Measurements from ENCODE around the gene ATG2A. TPM values are rescaled to one million over a fixed set of nuclear protein-coding genes. Genes with fewer than 3 reads are reported as not detected.

The ATG2A gene
- total RNA-seq, 1 experiment from 2014 or later: 22.5 TPM

DNA sequence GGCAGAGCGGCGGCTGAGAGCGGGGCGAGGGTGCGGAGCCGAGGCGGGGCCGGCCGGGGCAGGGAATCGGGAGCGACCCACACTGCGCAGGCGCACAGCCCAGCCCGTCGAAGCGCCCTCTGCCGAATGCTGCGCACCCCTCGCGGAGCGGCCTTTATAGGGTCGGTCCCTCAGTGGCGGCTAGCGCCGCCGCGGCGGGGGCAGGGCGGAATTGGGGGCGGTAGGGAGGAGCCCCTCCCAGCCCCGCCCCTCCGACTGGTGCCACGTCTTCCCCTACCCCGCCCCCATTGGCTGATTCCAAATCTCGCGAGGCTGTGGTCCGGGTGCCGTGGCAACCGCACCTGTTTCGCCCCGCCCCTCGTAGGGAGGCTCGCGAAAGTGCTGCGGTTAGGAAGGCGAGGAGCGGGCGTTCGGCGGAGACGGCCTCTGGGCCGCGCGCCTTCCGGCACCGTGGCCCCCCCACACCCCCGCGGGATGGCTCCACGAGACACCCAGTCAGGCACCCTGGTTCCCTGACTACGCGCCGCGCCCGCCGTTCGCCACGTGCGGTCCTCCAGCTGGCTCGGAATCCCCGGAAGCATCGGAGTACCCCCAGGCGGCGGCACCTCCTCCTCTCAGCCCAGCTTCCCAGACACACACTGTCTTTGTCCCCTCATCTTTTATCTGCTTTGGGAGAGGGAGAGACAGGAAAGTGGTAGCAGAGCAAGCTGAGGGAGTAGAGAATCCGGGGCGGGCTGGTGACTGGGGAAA lies 38.3 kb downstream of the ATG2A start, which contains the start of gene EHD1:
EHD1 (minus strand) TSS at position 128 of the 750 bp plus-strand sequence. CDS start 157 bp downstream, outside the sequence.
- peaks cover 2% of the 10 kb centered on the region for H3K27me3 ChIP-seq (ENCODE audit: control insufficient read depth, insufficient read depth, low read length)
- peak; percentile 100 for DNase-seq
- H3K4me3 ChIP-seq (ENCODE audit: insufficient read depth, low read depth, low read length): peak within 1 kb of the TSS; percentile 98
- H3K36me3 ChIP-seq (replicated peaks; ENCODE audit: control insufficient read depth, insufficient read depth, low read length): no peaks in the 10 kb centered on the region; the same call in 1 of the 2 replicates

DNA sequence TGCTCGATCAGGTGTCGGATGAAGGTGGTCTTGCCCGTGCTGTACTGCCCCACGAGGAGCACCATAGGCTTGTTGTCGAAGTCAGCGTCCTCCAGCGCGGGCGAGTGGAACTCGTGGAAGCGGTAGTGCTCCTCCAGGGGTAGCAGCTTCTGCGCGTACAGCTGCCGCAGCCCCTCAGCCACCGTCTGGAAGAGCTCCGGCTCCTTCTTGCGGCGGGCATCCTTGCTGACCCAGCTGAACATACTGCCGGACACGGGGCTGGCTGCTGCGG lies 38.9 kb downstream of the ATG2A start:
- DNase-seq: no peak
- peak overlapping the region; percentile 98 for H3K4me3 ChIP-seq (ENCODE audit: insufficient read depth, low read depth, low read length)
- no peaks in the 10 kb centered on the region; the same call in 1 of the 2 replicates for H3K36me3 ChIP-seq (replicated peaks; ENCODE audit: control insufficient read depth, insufficient read depth, low read length)
- peaks cover 2% of the 10 kb centered on the region for H3K27me3 ChIP-seq (ENCODE audit: control insufficient read depth, insufficient read depth, low read length)

DNA sequence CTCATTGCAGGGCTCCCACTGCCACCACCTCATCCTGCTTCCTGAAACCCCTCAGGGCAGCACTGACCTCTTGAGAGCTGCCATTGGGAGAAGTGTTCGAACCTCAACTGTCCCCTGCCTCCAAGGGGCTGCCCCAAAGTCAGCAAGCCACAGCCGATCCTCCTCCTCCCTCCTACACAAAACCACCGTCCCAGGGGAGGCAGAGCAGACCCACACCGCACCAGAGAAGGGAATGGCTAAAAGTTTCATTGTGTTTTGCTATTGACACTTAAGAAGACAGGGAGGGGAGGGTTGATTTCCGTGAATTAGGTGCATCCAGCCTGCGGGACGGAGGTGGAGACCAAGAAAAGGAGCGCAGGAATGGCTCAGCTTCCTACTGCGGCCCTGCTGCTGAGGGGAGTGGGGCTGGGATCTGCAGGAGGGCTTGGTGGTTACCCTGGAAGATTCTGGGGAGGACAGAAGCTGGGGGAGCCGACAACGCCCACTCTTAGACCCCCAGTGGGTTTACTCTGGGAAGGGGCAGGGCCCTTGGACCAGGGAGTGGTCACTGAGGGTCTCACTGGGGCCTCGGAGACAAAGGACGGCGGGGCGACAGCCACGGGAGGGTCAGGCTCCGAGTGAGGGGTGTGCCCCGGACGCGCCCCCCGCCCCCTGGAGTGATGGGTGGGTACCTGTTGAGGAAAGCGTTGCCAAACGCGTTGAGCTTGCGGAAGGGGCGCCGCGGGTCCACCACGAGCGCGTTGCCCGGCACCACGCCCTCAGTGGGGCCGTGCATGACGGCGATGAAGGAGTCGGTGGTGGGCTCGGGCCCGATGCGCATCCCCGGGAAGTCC lies 39.4 kb downstream of the ATG2A start:
- DNase-seq: no peak
- Histone ChIP-seq H3K27me3 (ENCODE audit: control insufficient read depth, insufficient read depth, low read length) (peaks cover 2% of the 10 kb centered on the region), H3K36me3 (replicated peaks; ENCODE audit: control insufficient read depth, insufficient read depth, low read length) (no peaks in the 10 kb centered on the region; the same call in 1 of the 2 replicates), H3K4me3 (ENCODE audit: insufficient read depth, low read depth, low read length) (peak overlapping the region; percentile 98)

DNA sequence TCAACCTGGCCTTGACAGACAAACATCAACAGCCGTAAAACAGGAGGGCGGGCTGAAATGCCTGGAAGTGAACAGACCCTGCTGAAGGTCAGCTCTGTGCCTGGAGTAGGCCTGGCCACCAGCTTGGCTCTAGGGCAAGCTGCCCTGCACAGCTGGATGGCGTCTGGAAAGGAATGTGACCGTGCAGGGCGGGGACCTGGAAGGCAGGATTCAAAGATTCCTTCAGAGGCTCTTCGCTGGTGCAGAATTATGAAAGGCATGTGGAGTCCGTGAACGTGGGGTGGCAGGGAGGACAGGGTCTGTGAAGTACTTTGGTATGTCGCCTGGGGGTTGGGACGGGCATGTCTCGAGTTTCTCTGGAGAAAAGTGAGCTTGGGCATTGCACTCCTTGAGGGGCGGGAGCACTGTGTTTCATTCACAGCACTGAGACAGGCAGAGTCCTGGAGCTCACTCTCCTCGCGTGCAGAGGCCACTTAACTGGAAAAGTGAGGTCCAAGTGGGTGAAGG lies 40.1 kb downstream of the ATG2A start:
- H3K4me3 ChIP-seq (ENCODE audit: insufficient read depth, low read depth, low read length): peak overlapping the region; percentile 98
- no peaks in the 10 kb centered on the region; the same call in 1 of the 2 replicates for H3K36me3 ChIP-seq (replicated peaks; ENCODE audit: control insufficient read depth, insufficient read depth, low read length)
- H3K27me3 ChIP-seq (ENCODE audit: control insufficient read depth, insufficient read depth, low read length): peaks cover 2% of the 10 kb centered on the region
- no peak for DNase-seq

DNA sequence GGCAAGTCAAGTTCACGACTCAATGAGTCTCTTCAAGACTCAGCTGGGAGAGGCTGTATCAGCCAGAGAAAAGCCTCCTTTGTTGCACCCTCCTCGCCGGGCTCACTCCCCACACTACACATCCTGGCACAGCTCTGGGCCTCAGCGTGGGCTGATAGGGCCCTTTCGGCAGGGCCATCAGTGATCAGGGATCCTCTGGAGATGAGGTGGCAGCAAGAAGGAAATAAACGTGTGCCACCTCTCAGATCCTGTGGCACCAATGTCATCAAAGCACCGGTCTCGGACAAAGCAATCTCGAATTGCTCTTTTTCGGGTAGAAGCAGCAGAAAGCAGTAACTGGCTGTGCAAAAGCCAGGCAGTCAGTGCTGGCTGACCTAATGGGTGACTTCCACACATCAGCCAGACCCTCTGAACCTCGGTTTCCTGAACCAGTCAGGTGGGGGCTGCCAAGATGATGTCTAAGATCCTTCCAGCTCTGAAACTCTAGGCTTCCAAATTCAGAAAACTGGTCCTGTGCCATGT lies 40.7 kb downstream of the ATG2A start:
- DNase-seq: no peak
- no peak overlapping the region for H3K4me3 ChIP-seq (ENCODE audit: insufficient read depth, low read depth, low read length)
- peaks cover 2% of the 10 kb centered on the region for H3K27me3 ChIP-seq (ENCODE audit: control insufficient read depth, insufficient read depth, low read length)

DNA sequence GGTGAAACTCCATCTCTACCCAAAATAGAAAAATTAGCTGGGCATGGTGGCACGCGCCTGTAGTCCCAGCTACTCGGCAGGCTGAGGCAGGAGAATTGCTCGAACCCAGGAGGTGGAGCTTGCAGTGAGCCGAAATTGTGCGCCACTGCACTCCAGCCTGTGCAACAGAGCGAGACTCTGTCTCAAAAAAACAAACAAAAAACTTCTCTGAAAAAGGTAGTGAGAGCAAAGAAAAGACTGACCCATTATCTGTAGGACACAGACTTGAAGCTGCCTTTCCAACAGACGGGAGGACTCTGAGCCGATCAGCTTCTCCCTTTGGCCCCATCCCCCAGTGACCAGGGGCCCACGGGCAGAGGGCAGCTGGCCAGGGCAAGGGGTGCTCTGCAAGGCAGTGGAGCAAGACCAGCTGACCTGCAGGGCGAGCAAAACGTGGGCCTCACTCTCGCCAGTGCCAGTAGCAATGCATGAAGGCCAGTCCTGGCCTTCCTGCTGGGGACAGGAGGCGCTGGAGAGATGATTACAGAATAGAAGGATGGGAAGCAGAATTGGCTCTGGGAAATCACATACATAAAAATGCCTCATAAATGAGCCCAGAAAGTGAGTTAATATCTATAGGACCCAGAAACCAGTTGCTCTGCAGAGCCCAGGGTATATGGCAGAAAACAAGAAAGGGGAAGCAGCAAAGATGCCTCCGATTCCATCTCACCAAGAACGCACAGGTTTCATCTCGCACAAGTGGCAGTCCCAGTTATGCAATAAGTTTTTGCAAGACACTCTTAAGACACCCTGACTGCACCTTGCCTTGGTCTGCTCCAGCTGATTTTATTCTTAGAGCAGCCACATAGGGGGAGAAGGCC lies 41.4 kb downstream of the ATG2A start:
- Histone ChIP-seq H3K36me3 (replicated peaks; ENCODE audit: control insufficient read depth, insufficient read depth, low read length) (no peaks in the 10 kb centered on the region; the same call in none of the 2 replicates), H3K4me3 (ENCODE audit: insufficient read depth, low read depth, low read length) (no peak overlapping the region)
- no peak for DNase-seq

More for the DNA sequence above, 40.7 kb downstream of the ATG2A start:
- no peaks in the 10 kb centered on the region; the same call in none of the 2 replicates for H3K36me3 ChIP-seq (replicated peaks; ENCODE audit: control insufficient read depth, insufficient read depth, low read length)

DNA sequence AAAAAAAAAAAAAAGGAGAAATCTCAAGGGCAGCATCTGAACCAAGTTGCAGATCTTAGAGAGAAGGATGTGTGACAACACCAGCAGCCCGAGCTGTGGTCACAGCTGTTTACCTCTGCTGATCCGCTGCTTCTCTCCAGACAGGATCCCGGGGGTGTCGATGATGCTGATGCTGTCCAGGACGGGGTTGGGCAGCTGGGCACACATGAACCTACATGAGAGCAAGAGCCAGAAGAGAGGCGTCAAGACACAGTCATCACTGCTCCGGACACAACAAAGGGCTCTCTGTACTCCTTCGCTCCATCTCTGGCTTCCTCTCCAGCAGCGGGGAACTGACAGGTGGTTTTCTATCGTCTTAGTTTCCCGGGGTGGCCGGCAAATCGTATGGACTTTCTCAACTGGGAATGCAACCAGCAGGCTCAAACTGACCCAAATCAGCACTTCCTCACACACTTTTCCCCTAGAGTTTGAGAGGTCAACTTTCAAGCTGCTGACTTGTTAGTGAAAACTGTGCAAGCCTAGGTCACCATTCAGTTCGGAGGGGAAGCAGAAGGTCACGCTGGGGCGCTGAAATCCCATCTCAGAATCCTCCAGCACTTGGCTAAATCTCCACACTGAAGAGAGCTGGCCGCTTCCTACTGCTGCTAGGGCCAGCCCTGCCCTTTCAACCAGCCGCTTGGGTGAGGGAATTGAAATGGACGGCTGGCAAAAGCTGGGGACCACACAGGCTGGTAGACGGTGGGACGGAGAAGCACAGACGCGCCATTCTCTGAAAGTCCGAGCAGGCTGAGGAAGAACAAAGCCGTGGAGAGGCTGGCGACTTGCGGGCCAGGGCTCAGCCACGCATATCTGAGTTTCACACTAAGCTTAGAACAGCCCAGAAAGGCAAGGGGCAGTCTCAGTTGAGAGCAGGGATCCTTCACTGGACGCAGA lies 42.4 kb downstream of the ATG2A start:
- Histone ChIP-seq H3K27me3 (ENCODE audit: control insufficient read depth, insufficient read depth, low read length) (peaks cover 2% of the 10 kb centered on the region), H3K36me3 (replicated peaks; ENCODE audit: control insufficient read depth, insufficient read depth, low read length) (no peaks in the 10 kb centered on the region; the same call in none of the 2 replicates), H3K4me3 (ENCODE audit: insufficient read depth, low read depth, low read length) (no peak overlapping the region)
- no peak for DNase-seq

More for the DNA sequence above, 41.4 kb downstream of the ATG2A start:
- peaks cover 2% of the 10 kb centered on the region for H3K27me3 ChIP-seq (ENCODE audit: control insufficient read depth, insufficient read depth, low read length)

DNA sequence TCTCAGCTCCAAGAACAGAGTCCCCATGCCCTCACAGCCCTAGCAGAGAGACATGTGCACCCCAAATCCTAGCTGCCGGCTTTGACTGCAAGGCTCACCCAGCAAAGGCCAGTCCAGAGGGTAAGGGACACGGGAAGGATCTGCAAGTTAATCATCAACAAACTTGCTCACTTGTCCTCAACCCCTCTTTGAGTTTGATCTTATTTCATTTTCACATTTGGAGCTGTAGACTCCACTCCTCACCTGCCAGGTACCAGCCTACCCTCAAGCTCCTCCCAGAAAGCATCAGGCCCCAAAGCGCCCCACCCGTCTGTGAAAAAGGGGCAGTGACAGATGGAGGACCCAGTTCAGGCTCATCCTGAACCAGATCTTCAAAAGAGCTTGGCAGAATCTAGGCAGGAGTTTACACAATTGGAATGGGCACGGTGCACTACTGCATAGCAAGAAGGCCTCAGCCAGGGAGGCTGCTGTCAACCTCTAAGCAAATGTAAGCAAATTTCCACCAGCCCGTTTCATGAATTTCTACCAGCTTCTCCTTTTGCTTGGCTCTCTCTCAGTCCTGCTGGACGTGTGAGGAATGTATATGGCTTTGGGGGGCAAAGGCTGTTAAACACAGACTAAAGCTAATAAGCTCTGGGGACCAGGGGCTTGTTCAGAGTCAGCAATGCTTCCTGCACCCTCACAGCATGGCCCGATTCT lies 44.1 kb downstream of the ATG2A start:
- Histone ChIP-seq H3K4me3 (ENCODE audit: insufficient read depth, low read depth, low read length) (no peak overlapping the region), H3K27me3 (ENCODE audit: control insufficient read depth, insufficient read depth, low read length) (peaks cover 1% of the 10 kb centered on the region), H3K36me3 (replicated peaks; ENCODE audit: control insufficient read depth, insufficient read depth, low read length) (no peaks in the 10 kb centered on the region; the same call in none of the 2 replicates)
- no peak for DNase-seq

DNA sequence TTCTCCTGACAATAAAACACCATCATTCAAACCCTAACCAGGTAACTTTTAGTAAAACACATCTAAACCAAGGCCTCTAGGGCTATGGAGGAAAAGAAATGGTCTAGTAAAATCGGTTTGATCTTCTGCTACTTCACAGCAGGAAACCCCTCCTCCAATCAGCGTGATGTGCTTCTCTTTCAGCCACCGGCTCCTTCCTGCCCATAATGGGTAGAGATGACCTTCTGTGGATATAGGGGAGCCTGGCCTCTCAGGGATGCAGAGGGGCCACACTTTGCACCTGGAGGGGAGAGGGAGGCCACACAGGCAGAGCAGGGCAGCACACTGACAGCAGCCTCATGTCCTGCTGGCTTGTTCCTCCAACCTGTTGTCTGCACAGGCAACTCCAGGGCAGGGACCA lies 45.5 kb downstream of the ATG2A start:
- no peak for DNase-seq
- no peaks in the 10 kb centered on the region for H3K27me3 ChIP-seq (ENCODE audit: control insufficient read depth, insufficient read depth, low read length)

DNA sequence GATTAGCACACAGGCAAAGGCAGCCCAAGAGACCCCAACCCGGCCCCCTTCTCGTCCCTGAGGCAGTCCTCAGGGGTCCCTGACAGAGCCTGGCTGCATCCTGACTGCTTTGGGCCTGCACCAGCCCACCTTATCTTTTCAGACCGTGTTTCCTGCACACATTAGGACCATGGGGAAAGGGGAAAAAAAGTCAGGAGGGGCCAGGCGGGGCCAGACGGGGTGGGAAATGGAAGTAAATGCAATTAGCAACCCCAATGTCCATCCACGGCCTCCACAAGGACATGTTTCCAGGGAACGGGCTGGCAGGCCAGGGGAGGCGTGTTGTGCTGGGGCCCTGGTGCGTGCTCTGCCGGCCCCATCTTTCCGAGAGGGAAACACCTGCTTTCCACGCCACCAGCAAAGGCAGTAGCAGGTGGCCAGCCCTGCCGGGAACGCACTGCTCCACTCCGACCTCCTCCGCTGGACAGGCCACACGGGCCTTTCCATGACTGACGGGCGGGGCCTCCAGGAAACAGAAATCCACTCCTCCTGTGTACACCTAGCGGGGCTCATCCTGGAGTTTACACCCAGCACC lies 46.0 kb downstream of the ATG2A start:
- no peaks in the 10 kb centered on the region; the same call in none of the 2 replicates for H3K36me3 ChIP-seq (replicated peaks; ENCODE audit: control insufficient read depth, insufficient read depth, low read length)
- no peak overlapping the region for H3K4me3 ChIP-seq (ENCODE audit: insufficient read depth, low read depth, low read length)
- no peaks in the 10 kb centered on the region for H3K27me3 ChIP-seq (ENCODE audit: control insufficient read depth, insufficient read depth, low read length)
- no peak for DNase-seq

More for the DNA sequence above, 45.5 kb downstream of the ATG2A start:
- Histone ChIP-seq H3K4me3 (ENCODE audit: insufficient read depth, low read depth, low read length) (no peak overlapping the region), H3K36me3 (replicated peaks; ENCODE audit: control insufficient read depth, insufficient read depth, low read length) (no peaks in the 10 kb centered on the region; the same call in none of the 2 replicates)

DNA sequence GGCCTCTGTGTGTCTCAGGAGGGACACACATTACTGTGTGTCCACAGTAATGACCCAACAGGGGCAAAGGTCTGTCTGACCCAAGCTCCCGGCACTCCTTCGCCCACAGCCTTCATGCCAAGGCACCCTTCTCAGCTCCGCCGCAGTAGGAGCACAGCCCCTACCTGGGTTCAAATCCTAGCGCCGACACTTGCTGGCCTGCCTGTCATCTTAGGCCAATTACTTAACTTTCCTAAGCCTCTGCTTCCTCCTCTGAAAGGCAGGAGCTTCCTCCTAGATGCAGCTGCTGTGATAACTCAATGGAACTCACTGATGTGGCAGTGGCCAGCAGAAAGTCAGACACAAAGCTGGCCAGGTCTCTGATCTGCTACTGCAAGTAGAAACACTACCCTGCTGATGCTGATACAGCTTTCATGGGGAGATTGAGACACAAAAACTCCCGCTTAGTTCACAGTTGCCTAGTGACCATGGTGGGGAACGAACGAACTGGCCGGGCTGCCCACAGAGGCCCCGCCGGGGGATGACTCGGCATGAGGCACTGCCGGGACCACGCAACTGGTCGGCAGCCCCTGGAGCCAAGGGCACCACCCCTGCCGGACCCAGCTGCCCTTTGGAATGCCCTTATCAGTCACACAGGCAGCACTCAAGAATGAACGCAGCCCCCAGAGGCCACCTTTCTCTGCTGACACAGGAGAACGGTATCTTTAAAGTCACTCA lies 46.7 kb downstream of the ATG2A start:
- Histone ChIP-seq H3K36me3 (replicated peaks; ENCODE audit: control insufficient read depth, insufficient read depth, low read length) (no peaks in the 10 kb centered on the region; the same call in none of the 2 replicates), H3K4me3 (ENCODE audit: insufficient read depth, low read depth, low read length) (no peak overlapping the region), H3K27me3 (ENCODE audit: control insufficient read depth, insufficient read depth, low read length) (no peaks in the 10 kb centered on the region)
- peak; percentile 63 for DNase-seq
